ENCODE data around the gene NRK. TPM values are rescaled to one million over a fixed set of nuclear protein-coding genes. Genes with fewer than 3 reads are reported as not detected.

NRK gene
- total RNA-seq, 1 experiment from 2014 or later, result not detected

GRCh38 chrX:105823092-105823455, 735 bp downstream of the NRK start:
- no TSS peak for BruUV-seq (replicated peaks)
- DNase-seq (ENCODE audit: low spot score), result no peak
- Histone ChIP-seq H3K9me3 (ENCODE audit: low read depth, low read length, poor library complexity, severe bottlenecking) (no peaks in the 10 kb centered on the region), H3K4me3 (ENCODE audit: low read depth, low read length, poor library complexity, severe bottlenecking) (no peak overlapping the region), H3K36me3 (ENCODE audit: insufficient read depth, low read length, poor library complexity, severe bottlenecking) (no peaks in the 10 kb centered on the region), H3K27me3 (replicated peaks; ENCODE audit: insufficient read depth, low read depth, low read length, poor library complexity) (peaks cover 14% of the 10 kb centered on the region), H3K27ac (ENCODE audit: low read depth, low read length, poor library complexity, severe bottlenecking) (no peak overlapping the region), H3K4me1 (ENCODE audit: insufficient read depth, low read length, poor library complexity, severe bottlenecking) (no peaks in the 10 kb centered on the region)
- CTCF ChIA-PET, result no interaction called here
- intact Hi-C loops (cut with micrococcal nuclease; ENCODE audit: unreplicated experiment), result no loop called here
- POLR2A ChIA-PET (ENCODE audit: low non-redundant PET), result no interaction called here
- TF ChIP-seq EZH2 (IDR thresholded peaks at IDR 0.05; ENCODE audit: borderline replicate concordance, low read depth, low read length, poor library complexity, severe bottlenecking) (no peak), CTCF (conservative IDR thresholded peaks at IDR 0.05; ENCODE audit: low read depth, low read length) (no peak)

- Histone ChIP-seq H3K27me3 (replicated peaks; ENCODE audit: insufficient read depth, low read depth, low read length, poor library complexity) (no peaks in the 10 kb centered on the region), H3K4me3 (ENCODE audit: low read depth, low read length, poor library complexity, severe bottlenecking) (no peak overlapping the region), H3K36me3 (ENCODE audit: insufficient read depth, low read length, poor library complexity, severe bottlenecking) (no peaks in the 10 kb centered on the region), H3K9me3 (ENCODE audit: low read depth, low read length, poor library complexity, severe bottlenecking) (no peaks in the 10 kb centered on the region), H3K4me1 (ENCODE audit: insufficient read depth, low read length, poor library complexity, severe bottlenecking) (no peaks in the 10 kb centered on the region), H3K27ac (ENCODE audit: low read depth, low read length, poor library complexity, severe bottlenecking) (no peak overlapping the region)
- no peak for DNase-seq (ENCODE audit: low spot score)
- POLR2A ChIA-PET (ENCODE audit: low non-redundant PET), result no interaction called here
- no peak for TF ChIP-seq EZH2 (IDR thresholded peaks at IDR 0.05; ENCODE audit: borderline replicate concordance, low read depth, low read length, poor library complexity, severe bottlenecking)
- TF ChIP-seq CTCF (conservative IDR thresholded peaks at IDR 0.05; ENCODE audit: low read depth, low read length), result no peak
- intact Hi-C loops (cut with micrococcal nuclease; ENCODE audit: unreplicated experiment), result no loop called here
- BruUV-seq (replicated peaks), result no TSS peak
- CTCF ChIA-PET, result no interaction called here
Observed at GRCh38 chrX:105829011-105829410, 6.7 kb downstream of the NRK start.

- TF ChIP-seq CTCF (conservative IDR thresholded peaks at IDR 0.05; ENCODE audit: low read depth, low read length) (no peak), EZH2 (IDR thresholded peaks at IDR 0.05; ENCODE audit: borderline replicate concordance, low read depth, low read length, poor library complexity, severe bottlenecking) (no peak)
- intact Hi-C loops (cut with micrococcal nuclease; ENCODE audit: unreplicated experiment), result no loop called here
- Histone ChIP-seq H3K27me3 (replicated peaks; ENCODE audit: insufficient read depth, low read depth, low read length, poor library complexity) (peaks cover 6% of the 10 kb centered on the region), H3K4me1 (ENCODE audit: insufficient read depth, low read length, poor library complexity, severe bottlenecking) (no peaks in the 10 kb centered on the region), H3K9me3 (ENCODE audit: low read depth, low read length, poor library complexity, severe bottlenecking) (no peaks in the 10 kb centered on the region), H3K36me3 (ENCODE audit: insufficient read depth, low read length, poor library complexity, severe bottlenecking) (no peaks in the 10 kb centered on the region), H3K27ac (ENCODE audit: low read depth, low read length, poor library complexity, severe bottlenecking) (no peak overlapping the region), H3K4me3 (ENCODE audit: low read depth, low read length, poor library complexity, severe bottlenecking) (no peak overlapping the region)
- no TSS peak for BruUV-seq (replicated peaks)
- DNase-seq (ENCODE audit: low spot score), result no peak
- POLR2A ChIA-PET (ENCODE audit: low non-redundant PET), result no interaction called here
- CTCF ChIA-PET, result no interaction called here
Observed at GRCh38 chrX:105837232-105837631, 14.9 kb downstream of the NRK start.

Measured in A673 (cell line).